H9 (cell line): ENCODE measurements around the gene IL1RN. TPM values are rescaled to one million over a fixed set of nuclear protein-coding genes. Genes with fewer than 3 reads are reported as not detected.

ENCODE experiments used
- DNase-seq: peaks from one replicate; pipeline ENCODE4 v3.0.0-alpha.2; 2017
- H2AFZ ChIP-seq: one replicate; pipeline ENCODE4 v1.6.1; 2013; ENCODE audit warnings: mild to moderate bottlenecking, low read length, control low read depth, moderate library complexity
- H2AK5ac ChIP-seq: 2 replicates; pipeline ENCODE4 v1.6.1; 2013; ENCODE audit warnings: low read length, control low read depth, mixed read lengths; ENCODE audit not compliant: insufficient read length
- H2BK120ac ChIP-seq: one replicate; pipeline ENCODE4 v1.6.1; 2013; ENCODE audit warnings: low read depth, mild to moderate bottlenecking, low read length, control low read depth, inconsistent platforms; ENCODE audit not compliant: poor library complexity, severe bottlenecking
- H2BK12ac ChIP-seq: 2 replicates; pipeline ENCODE4 v1.6.1; 2013; ENCODE audit warnings: low read length, control low read depth, mixed read lengths, low read depth; ENCODE audit not compliant: insufficient read length
- H2BK15ac ChIP-seq: 2 replicates; pipeline ENCODE4 v1.6.1; 2013; ENCODE audit warnings: low read depth, low read length, control low read depth
- H2BK20ac ChIP-seq: one replicate; pipeline ENCODE4 v1.6.1; 2013; ENCODE audit warnings: low read depth, mild to moderate bottlenecking, low read length, control low read depth, inconsistent platforms; ENCODE audit not compliant: poor library complexity, severe bottlenecking
- H2BK5ac ChIP-seq: 2 replicates; pipeline ENCODE4 v1.6.1; 2013; ENCODE audit warnings: low read length, control low read depth, mixed read lengths; ENCODE audit not compliant: insufficient read length
- H3K14ac ChIP-seq: 2 replicates; pipeline ENCODE4 v1.6.1; 2013; ENCODE audit warnings: low read length, control low read depth; ENCODE audit not compliant: insufficient read depth
- H3K18ac ChIP-seq: 2 replicates; pipeline ENCODE4 v1.6.1; 2013; ENCODE audit warnings: low read depth, mild to moderate bottlenecking, mixed read lengths, low read length, control low read depth; ENCODE audit not compliant: insufficient read length
- H3K23ac ChIP-seq: 2 replicates; pipeline ENCODE4 v1.6.1; 2013; ENCODE audit warnings: low read length, control low read depth, mixed read lengths, low read depth; ENCODE audit not compliant: insufficient read length
- H3K23me2 ChIP-seq: 2 replicates; pipeline ENCODE4 v1.6.1; 2013; ENCODE audit warnings: low read depth, mild to moderate bottlenecking, mixed read lengths, low read length, control low read depth; ENCODE audit not compliant: insufficient read length, poor library complexity, severe bottlenecking
- H3K27ac ChIP-seq: 2 replicates; pipeline ENCODE4 v1.5.1; 2013; ENCODE audit warnings: low read length, control low read depth, mixed read lengths, low read depth; ENCODE audit not compliant: insufficient read length
- H3K27me3 ChIP-seq: 2 replicates; pipeline ENCODE4 v1.6.1; 2013; ENCODE audit warnings: low read length, control low read depth, inconsistent platforms; ENCODE audit not compliant: insufficient read depth
- H3K4ac ChIP-seq: 2 replicates; pipeline ENCODE4 v1.6.1; 2013; ENCODE audit warnings: low read depth, mild to moderate bottlenecking, control low read depth, inconsistent platforms, low read length, moderate library complexity
- H3K4me1 ChIP-seq: 2 replicates; pipeline ENCODE4 v1.6.1; 2013; ENCODE audit warnings: low read length, control low read depth, inconsistent platforms; ENCODE audit not compliant: insufficient read depth
- H3K4me2 ChIP-seq: 2 replicates; pipeline ENCODE4 v1.6.1; 2013; ENCODE audit warnings: low read length, control low read depth, mixed read lengths; ENCODE audit not compliant: insufficient read length, insufficient read depth
- H3K56ac ChIP-seq: 2 replicates; pipeline ENCODE4 v1.6.1; 2013; ENCODE audit warnings: low read depth, mild to moderate bottlenecking, mixed read lengths, low read length, control low read depth; ENCODE audit not compliant: insufficient read length
- H3K79me1 ChIP-seq: 2 replicates; pipeline ENCODE4 v1.6.1; 2013; ENCODE audit warnings: low read depth, mild to moderate bottlenecking, moderate library complexity, low read length, control low read depth, inconsistent platforms; ENCODE audit not compliant: insufficient read depth, poor library complexity, severe bottlenecking
- H3K79me2 ChIP-seq: 2 replicates; pipeline ENCODE4 v1.6.1; 2013; ENCODE audit warnings: low read length, control low read depth, inconsistent platforms; ENCODE audit not compliant: insufficient read depth
- H3K9ac ChIP-seq: 2 replicates; pipeline ENCODE4 v1.6.1; 2013; ENCODE audit warnings: low read length, control low read depth, mixed read lengths; ENCODE audit not compliant: insufficient read length; ENCODE audit errors: extremely low read depth
- H3K9me3 ChIP-seq: one replicate; pipeline ENCODE4 v1.6.1; 2013; ENCODE audit warnings: low read depth, low read length, inconsistent platforms; ENCODE audit not compliant: control insufficient read depth
- H3T11ph ChIP-seq: one replicate; pipeline ENCODE4 v1.6.1; 2013; ENCODE audit warnings: mild to moderate bottlenecking, low read length, control low read depth, inconsistent platforms
- H4K20me1 ChIP-seq: one replicate; pipeline ENCODE4 v1.6.1; 2013; ENCODE audit not compliant: control insufficient read depth, insufficient read length, insufficient read depth
- H4K5ac ChIP-seq: 2 replicates; pipeline ENCODE4 v1.6.1; 2013; ENCODE audit warnings: low read depth, mild to moderate bottlenecking, mixed read lengths, low read length, control low read depth; ENCODE audit not compliant: insufficient read length
- H4K8ac ChIP-seq: replicated peaks from 2 replicates; pipeline ENCODE4 v1.6.1; 2013; ENCODE audit warnings: low read length, control low read depth, mixed read lengths, low read depth; ENCODE audit not compliant: insufficient read length
- H4K91ac ChIP-seq: 2 replicates; pipeline ENCODE4 v1.6.1; 2013; ENCODE audit warnings: low read depth, mild to moderate bottlenecking, moderate library complexity, mixed read lengths, low read length, control low read depth; ENCODE audit not compliant: insufficient read length
- H3K27ac Mint-ChIP-seq, 3 experiments: 2 replicates in 2 of 3; 3 replicates in 1 of 3; pipeline ENCODE4 v1.8.0; 2020 to 2021; ENCODE audit warnings: mixed read lengths in 3 of 3, mild to moderate bottlenecking in 1 of 3, moderate library complexity in 1 of 3
- H3K27me3 Mint-ChIP-seq: 2 replicates; pipeline ENCODE4 v1.8.0; 2021; ENCODE audit warnings: low read depth, mild to moderate bottlenecking, moderate library complexity, mixed read lengths
- H3K36me3 Mint-ChIP-seq, 3 experiments: 2 replicates in 2 of 3; 3 replicates in 1 of 3; pipeline ENCODE4 v1.8.0; 2020 to 2021; ENCODE audit warnings: low read depth in 3 of 3, mixed read lengths in 3 of 3; ENCODE audit not compliant: insufficient read depth in 1 of 3
- H3K4me1 Mint-ChIP-seq, 2 experiments: 2 replicates each; pipeline ENCODE4 v1.8.0; 2020; ENCODE audit warnings: mixed read lengths in 2 of 2
- H3K4me3 Mint-ChIP-seq, 2 experiments: 2 replicates in 1 of 2; 3 replicates in 1 of 2; pipeline ENCODE4 v1.8.0; 2020 to 2021; ENCODE audit warnings: mild to moderate bottlenecking in 2 of 2, mixed read lengths in 2 of 2, moderate library complexity in 1 of 2
- H3K9me3 Mint-ChIP-seq, 2 experiments: 2 replicates in 1 of 2; 3 replicates in 1 of 2; pipeline ENCODE4 v1.8.0; 2020; ENCODE audit warnings: mild to moderate bottlenecking in 2 of 2, mixed read lengths in 2 of 2, moderate library complexity in 1 of 2
- CTCF ChIP-seq: fragments of 200-600 bp; sonication (generic); conservative IDR thresholded peaks from 3 replicates; pipeline ENCODE4 v1.8.0; 2021; ENCODE audit warnings: antibody characterized with exemption, mild to moderate bottlenecking
- WGBS: extraction: QIAGEN DNeasy Blood & Tissue Kit; methylation state at CpG from one replicate; pipeline ENCODE4 v1.1.7; 2013; ENCODE audit warnings: missing lambda C conversion rate, low lambda C conversion rate, mixed read lengths; ENCODE audit not compliant: insufficient read length; ENCODE audit errors: extremely low coverage; 5-methylcytosine and 5-hydroxymethylcytosine counted together
- total RNA-seq: library from RNA; stranded (reverse); gene quantifications from 2 replicates; pipeline ENCODE4 v1.2.1, GENCODE V29; 2021

Gene IL1RN
- total RNA-seq, 1 experiment from 2014 or later, result not detected

GRCh38 chr2:113157118-113157896 is 29.9 kb downstream of the IL1RN start:
- Histone ChIP-seq H2AFZ (no peak overlapping the region), H2AK5ac (no peak overlapping the region), H4K8ac (no peak overlapping the region), H3K14ac (0 out of 2 replicates have a peak overlapping the region, but pooled peaks have one; percentile 49), H3K79me1 (no peaks in the 10 kb centered on the region), H2BK20ac (no peak overlapping the region), H3K18ac (no peak overlapping the region), H4K20me1 (no peaks in the 10 kb centered on the region), H4K91ac (no peak overlapping the region), H3K23me2 (no peaks in the 10 kb centered on the region), H2BK120ac (no peak overlapping the region), H4K5ac (no peak overlapping the region), H3T11ph (no peak overlapping the region), H2BK12ac (no peak overlapping the region), H3K27ac (no peak overlapping the region), H3K23ac (no peak overlapping the region), H3K79me2 (no peaks in the 10 kb centered on the region), H3K4me1 (no peaks in the 10 kb centered on the region), H2BK5ac (no peak overlapping the region), H3K9me3 (no peaks in the 10 kb centered on the region), H3K56ac (no peak overlapping the region), H3K4me2 (peak overlapping the region; percentile 46), H2BK15ac (no peak overlapping the region), H3K9ac (no peak overlapping the region), H3K27me3 (peaks cover 5% of the 10 kb centered on the region; the same call in 1 of the 2 replicates), H3K4ac (no peak overlapping the region)
- H3K4me3 Mint-ChIP-seq, result peak overlapping the region; percentile 60 to 81
- no peaks in the 10 kb centered on the region for H3K36me3 Mint-ChIP-seq
- H3K27ac Mint-ChIP-seq, result no peak overlapping the region
- no peak for TF ChIP-seq CTCF
- peak; percentile 64 for DNase-seq
- H3K9me3 Mint-ChIP-seq, result no peaks in the 10 kb centered on the region
- H3K27me3 Mint-ChIP-seq, result peaks cover 29% of the 10 kb centered on the region
- H3K4me1 Mint-ChIP-seq, result peaks cover 15% of the 10 kb centered on the region in 2 experiments
- WGBS, result no CpG with 5 or more reads among the region's 92 CpGs
